HTERT RPE-1 (cell line): ENCODE data around the gene SLX1B.
"Not testable (repeated sequence)": the region's sequence is repeated elsewhere in the genome, so short reads cannot be mapped to it uniquely, and the experiment has no call there.

Experiments used
- in situ Hi-C: fragments of 300-500 bp; cut with MboI; formaldehyde crosslinking; loops from 4 replicates; pipeline ENCODE4 v1.14.3; 2020; ENCODE audit warnings: low sequenced_read_pairs

SLX1B gene

DNA sequence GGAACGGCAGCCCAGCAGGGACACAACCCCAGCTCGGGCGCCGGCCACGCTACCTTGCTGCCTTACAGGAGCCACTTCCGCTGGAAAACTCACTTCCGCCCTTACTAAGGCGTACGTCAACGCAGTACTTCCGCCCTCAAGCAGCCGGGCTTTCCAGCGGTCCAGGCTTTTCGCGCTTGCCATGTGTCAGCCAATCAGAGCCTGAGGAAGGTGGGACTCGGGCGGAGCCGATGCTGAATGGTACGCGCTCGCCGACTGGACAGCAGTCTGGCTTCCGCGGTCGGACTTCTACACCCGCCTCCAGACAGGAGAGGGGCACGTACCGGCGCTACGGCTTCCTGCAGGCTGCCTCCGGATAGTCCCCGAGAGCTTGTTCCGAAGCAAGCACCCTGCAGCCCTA is at the start of gene SLX1B, which contains the start of gene BOLA2:
SLX1B (plus strand) TSS at position 265 of the 400 bp plus-strand sequence.
BOLA2 (minus strand) TSS at position 83 of the 400 bp plus-strand sequence. CDS start 98 bp downstream, outside the sequence.
- in situ Hi-C loops = not testable (repeated sequence)

DNA sequence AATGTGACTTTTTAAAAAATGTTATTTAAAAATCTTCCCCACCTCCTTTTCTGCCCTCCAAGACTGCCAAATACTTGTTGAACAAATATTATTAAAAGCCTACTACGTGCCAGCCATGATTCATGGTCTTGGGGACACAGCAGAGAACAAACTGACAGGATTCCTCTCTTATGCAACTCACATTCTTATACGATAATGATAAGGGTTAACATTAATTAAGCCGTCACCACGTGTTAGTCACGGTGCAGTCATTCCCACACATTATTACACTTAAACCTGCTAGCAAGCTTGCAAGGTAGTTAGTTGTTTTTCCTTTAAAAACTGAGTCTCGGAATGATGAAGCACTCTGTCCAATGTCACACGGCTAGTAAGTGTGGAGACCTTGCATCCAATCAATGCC is 49.1 kb upstream of the SLX1B start:
- in situ Hi-C loops = not testable (repeated sequence)

DNA sequence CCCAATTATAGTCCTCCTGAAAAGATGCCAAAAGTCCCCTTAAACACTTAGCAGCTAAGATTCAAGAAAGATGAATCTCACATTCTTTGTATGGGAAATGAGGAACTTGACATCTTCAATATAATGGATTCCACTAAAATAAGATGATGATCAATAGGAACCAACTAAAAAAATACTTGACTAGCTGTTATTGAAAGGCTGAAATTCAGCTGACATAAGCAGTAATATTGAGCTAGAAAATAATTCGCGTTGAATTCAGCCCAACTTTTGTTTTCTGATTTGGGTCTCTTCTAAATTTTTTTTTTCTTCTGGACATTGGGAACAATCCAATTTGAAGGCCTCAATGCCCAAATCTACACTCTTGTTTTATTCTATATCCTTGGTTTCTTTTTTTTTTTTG is 30.7 kb upstream of the SLX1B start:
- in situ Hi-C loops = not testable (repeated sequence)

DNA sequence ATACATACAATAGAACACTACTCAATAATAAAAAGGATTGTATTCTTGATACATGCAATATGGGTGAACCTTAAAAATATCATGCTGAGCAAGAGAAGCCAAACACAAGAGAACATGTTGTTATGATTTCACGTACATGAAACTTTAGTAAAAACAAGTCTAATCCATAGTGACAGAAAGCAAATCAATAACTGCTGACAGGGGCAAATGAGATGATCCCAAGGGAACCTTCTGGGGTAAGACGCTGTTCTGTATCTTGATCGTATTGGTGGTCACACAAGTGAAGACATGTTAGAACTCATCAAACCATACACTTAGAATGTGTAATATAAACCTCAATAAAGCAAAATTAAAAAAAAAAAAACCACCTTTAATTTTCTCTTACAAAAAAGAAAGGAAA is 28.9 kb upstream of the SLX1B start:
- in situ Hi-C loops = not testable (repeated sequence)

GRCh38 chr16:29453754-29454153 is 579 bp upstream of the SLX1B start:
- in situ Hi-C loops = not testable (repeated sequence)

- in situ Hi-C loops = not testable (repeated sequence)
Observed at GRCh38 chr16:29454828-29455227, 495 bp downstream of the SLX1B start.

DNA sequence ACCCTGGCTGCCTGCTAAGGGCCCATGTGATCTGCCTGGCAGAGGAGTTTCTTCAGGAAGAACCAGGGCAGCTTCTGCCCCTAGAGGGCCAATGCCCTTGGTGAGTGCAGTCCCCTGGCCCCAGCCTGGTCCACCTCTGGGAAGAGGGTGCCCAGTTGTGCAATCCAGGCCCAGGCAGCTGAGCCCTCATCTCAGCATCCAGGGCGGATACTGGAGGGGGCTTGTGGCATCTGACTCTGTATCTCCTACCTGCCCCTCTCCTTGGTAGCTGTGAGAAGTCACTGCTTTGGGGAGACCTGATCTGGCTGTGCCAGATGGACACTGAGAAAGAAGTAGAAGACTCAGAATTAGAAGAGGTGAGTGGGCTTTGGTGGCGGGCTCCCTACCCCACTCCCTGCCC is 3.3 kb downstream of the SLX1B start:
- in situ Hi-C loops = not testable (repeated sequence)

DNA sequence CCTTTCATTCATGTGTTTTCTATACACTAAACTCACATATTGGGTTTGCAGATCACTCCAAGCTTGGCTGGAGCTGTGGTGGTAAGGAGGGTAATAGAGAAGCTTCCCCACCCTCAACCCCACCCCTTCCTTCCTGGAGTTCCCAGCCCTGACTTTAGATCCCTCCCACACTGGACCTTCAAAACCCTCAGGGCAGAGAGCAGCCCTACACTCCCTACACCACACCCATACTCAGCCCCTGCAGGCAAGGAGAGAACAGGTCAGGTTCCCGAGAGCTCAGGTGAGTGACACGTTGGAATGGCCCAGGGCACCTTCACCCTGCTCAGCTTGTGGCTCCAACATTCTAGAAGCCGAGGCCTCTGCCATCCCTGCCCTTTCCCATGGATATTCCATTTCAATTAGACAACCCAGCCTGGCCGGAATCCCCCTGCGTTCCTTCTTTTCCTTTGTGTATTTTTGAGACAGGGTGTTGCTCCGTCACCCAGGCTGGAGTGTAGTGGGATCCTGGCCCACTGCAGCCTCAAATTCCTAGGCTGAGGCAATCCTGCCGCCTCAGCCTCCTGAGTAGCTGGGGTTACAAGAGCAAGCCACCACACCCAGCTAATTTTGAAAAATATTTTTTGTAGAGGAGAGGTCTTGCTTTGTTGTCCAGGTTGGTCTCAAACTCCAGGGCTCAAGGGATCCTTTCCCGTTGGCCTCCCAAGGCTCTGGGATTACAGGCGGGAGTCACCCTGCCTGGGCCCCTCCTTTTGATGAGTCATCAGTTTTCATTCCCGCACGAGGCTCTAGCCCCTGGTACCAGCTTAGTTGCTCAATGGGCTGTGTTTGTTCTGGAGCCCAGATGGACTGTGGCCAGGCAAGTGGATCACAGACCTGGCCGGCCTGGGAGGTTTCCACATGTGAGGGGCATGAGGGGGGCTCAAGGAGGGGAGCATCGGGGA is 5.6 kb downstream of the SLX1B start, which contains the start of gene SULT1A4:
SULT1A4 (plus strand) TSS at position 208 of the 941 bp plus-strand sequence. CDS start 1,473 bp downstream, outside the sequence.
- in situ Hi-C loops = not testable (repeated sequence)

DNA sequence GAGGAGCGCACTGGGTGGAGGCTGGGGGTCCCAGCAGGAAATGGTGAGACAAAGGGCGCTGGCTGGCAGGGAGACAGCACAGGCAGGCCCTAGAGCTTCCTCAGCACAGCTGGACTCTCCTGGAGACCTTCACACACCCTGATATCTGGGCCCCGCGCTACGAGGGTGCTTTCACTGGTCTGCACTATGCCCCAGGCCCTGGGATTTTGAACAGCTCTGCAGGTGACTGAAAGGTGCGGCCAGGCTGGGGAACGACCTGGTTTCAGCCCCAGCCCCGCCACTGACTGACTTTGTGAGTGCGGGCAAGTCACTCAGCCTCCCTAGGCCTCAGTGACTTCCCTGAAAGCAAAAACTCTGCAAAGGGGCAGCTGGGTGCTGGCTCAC is 6.3 kb downstream of the SLX1B start:
- in situ Hi-C loops = not testable (repeated sequence)

DNA sequence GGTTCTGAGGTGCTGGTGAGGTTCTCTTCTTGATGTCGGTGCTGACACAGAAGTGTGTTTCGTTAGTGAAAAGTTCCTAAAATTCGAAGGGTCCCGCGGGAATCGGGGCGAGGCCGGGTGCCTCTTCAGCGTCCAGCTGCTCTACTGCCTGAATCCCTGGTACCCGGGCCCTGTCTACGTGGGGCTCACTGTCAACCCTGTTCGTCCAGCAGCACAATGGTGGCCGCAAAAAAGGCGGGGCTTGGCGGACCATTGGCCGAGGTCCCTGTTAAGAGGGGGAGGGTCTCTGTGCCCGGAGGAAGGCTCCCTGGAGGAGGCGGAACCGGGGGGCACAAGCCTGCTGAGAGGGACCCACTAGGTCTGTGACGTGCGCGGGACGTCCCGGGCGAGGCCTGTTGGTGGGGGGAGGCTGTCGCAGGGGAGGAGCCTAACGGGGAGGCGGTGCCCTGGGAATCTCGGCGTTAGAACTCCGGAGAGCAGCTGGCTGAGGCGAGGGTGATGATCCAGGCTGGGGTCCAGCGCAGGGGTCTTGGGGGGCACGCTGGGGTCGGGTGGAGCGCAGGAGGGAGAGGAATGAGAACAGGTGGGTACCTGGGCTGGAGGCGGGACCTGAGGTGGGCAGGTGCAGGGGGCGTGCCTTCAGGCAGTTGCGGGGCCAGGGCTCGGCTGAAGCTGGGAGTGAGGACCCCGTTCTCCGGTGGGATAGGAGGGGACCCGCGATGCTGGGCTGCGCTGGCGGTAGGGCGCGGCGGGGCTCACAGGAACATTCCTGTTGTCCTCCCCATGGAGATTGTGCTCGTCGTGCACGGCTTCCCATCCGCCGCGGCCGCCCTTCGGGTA is 11.9 kb downstream of the SLX1B start:
- in situ Hi-C loops = not testable (repeated sequence)

GRCh38 chr16:29466904-29467303 is 12.6 kb downstream of the SLX1B start:
- in situ Hi-C loops = not testable (repeated sequence)

DNA sequence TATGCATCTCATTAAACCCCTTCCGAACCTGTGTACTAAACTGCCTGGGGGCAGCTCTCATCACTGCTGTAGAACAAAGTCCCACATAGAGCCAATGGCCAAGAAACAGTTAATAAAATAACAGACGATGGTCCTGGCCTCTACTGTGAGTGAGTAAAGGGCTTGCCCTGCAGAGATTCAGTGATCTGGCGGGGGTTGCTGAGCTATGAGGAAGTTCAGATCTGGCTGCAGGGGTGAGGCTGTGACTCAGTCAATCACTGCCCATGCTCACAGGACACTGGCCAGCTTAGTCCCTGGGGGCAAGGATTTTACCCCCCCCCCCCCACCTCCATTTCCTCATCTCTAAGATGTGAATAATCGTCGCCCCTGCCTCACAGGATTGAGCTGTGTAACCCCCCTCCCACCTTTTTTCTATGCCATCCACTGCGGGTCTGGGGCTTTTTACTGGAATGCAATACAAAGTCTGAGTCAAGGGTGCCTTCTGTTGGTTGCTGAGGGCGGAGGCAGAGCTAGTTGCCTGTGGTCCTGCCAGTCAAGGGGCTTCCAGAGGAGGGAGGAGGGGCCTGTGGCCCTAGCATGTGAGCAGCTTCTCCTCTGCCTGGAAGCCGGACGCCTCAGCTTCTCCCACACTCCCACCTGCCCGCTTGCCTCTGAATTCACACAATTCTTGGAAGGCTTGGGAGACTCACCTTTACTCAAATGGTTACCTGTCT is 13.5 kb downstream of the SLX1B start:
- in situ Hi-C loops = not testable (repeated sequence)

DNA sequence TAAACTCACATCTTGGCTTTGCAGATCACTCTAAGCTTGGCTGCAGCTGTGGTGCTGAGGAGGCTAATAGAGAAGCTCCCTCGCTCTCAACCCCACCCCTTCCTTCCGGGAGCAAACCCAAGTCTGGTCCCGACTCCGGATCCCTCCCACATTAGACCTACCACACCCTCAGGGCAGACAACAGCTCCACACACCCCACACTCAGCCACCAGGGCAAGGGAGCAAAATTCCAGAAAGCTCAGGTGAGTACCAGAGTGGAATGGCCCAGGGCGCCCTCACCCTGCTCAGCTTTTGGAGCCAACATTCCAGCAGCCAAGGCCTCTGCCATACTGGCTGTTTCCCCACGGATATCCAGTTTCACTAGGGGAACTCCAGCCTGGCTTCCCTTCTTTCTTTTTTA is 15.3 kb downstream of the SLX1B start:
- in situ Hi-C loops = not testable (repeated sequence)

DNA sequence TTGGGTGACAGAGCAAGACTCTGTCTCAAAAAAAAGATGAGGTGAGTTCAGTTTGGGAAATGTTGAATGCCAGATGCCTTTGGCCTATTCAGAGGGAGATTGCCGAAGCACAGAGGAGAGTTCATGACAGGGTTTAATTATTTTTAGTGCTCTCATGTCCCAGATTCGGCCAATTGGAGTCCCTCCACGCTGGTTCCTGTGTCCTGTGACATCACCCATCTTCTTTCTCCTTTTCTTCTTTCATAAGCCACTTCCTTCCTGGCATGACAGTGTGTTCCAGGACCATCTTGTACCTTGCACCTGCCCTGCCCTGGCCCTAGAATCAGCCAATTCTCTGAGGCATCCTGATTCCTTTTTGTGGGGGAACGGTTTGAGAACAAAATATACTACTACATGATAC is 17.7 kb downstream of the SLX1B start:
- in situ Hi-C loops = not testable (repeated sequence)

GRCh38 chr16:29482276-29482675 is 27.9 kb downstream of the SLX1B start:
- in situ Hi-C loops = not testable (repeated sequence)

GRCh38 chr16:29506308-29506707 is 52.0 kb downstream of the SLX1B start, which contains the start of gene NPIPB12:
Gene NPIPB12 (minus strand): TSS chr16:29506408.
- in situ Hi-C loops = not testable (repeated sequence)
